NCI-H2196 treated with DMSO at 0.1 percent for 48 hours (cell line): ENCODE data around the gene MEIS1.
A peak's percentile ranks its signal among the peaks of the same experiment; 100 is the strongest.

Source experiments
- DNase-seq: peaks from one replicate; lab custom pipeline; 2025; ENCODE audit not compliant: unreplicated experiment; lab: John Stamatoyannopoulos, UW

MEIS1 gene

DNA sequence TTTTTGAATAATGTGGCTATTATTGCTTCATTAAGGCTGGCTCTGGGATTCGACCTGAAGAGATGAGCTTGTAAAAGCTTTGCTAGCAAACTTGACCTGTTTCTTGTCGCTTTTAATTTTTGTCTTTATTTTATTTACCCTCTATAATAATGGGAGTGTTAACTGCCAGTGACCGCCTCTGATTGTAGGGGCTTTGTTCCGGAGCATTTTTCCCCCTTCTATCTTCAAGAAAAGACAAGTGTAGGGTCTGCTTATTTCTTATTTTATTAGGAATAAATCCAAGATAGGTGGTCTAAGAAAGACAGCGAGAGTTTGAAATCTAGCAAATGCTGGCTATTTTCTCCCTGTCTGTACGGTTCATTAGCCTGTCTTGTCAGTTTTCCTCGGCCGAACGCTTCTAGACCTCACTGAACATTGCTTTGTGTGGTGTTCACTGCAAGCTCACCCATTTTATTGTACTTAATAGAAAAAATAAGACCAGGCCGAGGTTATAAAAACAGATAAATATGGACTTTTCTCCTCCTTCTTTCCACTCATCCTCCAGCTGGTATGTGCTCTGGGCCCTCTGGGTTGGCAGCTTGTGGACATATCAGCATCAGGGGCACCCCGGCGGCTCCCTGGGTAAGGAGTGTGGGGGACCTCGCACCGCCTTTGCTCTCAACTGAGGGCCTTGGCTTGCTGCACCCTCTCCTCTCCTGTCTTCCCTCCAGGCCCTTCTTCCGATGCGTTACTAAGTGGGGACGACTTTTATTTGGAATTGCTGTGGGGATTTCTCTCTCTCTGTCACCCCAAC, 8.5 kb downstream of the MEIS1 start:
- DNase-seq: no peak

DNA sequence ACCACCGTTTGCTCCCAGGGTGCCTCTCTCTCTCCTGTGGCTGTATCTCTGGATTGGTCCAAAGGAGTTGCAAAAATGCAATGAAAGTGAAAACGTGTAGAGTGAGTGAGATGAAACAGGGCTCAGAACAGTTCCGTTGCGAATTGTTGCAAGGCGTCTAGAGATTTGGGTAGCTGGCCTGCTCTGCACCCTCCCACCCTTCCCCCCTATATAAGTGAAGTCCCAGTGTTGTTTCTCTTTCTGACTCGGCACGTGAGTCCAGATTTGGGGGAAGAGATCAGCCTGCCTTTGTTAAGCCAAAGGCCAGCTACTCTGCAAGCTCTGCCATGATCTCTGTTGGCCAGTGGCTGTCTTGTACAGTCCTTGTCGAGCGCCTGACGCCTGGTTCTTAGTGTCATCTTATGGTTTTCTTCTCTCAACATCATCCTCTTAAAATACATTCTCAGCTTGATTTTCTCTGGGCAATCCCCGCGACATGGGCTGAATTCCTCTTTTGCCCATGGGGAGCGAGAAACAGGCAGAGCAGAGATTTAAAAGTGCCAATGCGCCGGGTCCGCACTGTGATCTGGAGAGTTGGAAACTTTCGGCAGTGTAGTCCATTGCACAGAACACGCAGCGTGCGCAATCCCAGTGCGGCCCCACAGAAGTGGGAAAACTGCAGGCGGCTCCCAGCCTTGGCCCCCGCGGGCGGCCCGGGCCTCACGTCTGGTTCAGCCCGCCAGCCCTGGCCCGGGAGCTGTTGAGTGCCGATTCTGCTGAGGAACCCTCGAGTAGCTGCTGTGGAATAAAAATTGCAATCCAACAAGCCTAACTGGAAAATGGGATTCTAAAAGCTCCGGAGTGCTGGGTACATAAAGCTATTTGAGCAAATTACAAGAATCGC, 9.3 kb downstream of the MEIS1 start:
- DNase-seq: no peak

DNA sequence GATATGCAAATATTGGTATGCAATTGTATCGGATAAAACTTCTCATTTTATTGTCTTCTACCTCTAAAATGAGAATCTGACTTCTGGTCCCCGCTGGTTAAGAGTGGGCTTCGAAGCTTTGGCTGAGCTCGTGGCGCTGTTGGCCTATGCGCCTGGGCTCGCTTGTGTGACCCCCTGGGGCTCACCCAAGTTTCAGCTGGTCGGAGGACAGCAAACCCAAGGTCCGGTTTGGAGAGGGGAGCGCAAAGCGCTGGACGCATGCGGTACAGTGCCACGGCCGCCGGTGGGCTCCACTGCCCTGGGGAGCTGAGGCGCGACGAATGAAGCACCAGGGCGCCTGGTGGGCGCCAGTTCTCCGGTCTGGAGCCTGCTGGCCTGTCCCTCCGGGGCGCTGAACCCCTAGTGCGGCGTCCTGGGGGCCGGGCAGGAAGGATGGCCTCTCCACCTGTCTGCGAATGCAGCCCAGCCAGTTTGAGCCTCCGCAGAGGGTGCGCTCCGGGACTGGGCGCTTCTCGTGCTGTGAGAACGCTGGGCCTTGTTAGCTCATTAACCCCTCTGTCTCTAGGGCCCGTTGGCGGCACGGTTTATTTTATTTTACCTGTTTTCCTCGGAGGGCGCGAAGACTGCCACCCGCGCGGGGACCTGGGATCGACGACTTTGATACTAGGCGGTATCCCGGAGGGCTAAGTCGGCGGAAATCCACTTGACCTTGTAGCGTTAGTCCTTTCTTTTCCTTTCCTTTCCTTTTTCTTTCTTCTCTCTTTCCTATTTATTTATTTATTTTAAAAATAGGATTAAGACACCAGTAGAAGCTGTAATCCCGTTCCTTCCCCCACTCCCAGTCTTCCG, 10.4 kb downstream of the MEIS1 start:
- DNase-seq: no peak

DNA sequence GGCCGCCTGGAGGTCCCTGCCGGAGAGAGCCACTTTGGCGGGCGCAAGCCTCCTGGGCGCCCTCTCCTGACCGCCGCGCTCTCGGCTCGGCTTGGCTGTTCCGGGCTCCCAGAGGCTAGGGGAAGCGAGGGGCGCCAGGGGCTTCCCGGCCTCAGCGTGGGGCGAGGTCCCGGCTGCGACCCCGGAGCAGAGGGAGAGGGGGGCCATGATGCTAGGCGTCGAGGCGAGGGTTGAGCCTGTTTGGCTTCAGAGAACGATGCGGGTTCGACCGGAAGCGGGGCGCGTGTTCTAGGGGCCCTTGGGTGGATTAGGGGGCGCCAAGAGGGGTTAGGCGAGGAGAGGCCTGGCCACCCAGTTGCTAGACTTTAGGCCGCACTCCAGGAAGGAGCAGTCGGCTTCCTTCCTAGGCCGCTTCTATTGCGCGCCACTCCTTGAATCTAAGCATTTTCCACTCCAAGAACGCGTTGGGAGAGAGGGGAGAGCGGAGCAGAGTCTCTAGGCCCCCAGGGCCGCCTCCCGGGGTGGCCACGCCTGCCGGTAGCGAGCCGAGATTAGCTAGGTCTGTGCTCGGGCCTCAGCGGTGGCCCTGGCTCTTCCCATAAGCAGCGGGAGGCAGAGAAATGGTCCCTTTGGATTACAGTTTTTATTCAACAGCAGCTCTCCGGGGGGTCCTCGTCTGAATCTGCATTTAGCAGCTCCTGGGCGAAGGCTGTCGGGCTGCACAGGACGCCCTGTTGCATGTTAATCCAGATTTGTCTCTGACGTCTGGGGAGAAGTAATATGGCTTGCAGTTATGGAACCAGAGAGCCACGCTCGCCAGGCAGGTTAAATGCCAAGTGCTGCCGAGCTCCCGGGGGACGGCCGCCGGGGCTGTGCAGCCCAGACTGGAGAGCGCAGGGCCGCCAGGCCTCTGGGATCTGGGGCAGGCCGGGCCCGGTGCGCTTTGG, 11.3 kb downstream of the MEIS1 start:
- DNase-seq: no peak

DNA sequence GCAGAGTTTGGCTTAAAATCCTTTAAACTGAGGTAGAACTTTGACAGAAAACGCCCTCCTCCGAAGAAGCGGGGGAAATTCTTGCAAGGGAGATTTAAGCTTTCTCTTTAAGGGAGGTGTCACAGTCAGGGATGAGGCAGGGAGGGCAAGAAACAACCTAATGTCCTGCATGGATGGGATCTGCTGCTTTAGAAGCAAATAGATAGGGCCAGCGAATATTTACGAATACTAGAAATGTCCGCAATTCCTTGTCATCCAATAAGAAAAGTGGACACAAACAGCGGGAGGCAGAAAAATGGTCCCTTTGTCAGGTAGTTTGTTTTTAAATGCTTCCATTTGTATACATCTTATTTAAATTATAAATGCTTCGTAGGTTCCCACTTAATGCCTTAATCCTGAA, 12.0 kb downstream of the MEIS1 start:
- DNase-seq: no peak

DNA sequence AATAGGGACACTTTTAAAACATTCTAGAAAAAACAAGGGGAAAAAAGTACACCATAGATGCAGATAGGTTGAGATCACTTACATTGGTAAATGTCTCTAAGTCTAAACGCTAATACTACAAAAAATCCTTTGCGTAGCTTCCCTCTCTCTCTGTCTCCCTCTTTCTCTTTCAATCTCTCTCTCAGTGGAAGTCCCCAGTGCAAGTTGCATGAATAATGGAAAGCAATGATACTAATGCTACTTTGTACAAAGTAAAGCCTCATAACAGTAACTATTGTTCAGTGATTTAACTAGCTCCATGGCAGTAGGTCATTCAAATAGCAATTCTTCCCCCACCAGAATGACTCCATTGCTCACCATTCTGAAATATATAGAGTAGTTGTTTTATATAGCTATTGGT, 12.8 kb downstream of the MEIS1 start:
- DNase-seq: no peak

DNA sequence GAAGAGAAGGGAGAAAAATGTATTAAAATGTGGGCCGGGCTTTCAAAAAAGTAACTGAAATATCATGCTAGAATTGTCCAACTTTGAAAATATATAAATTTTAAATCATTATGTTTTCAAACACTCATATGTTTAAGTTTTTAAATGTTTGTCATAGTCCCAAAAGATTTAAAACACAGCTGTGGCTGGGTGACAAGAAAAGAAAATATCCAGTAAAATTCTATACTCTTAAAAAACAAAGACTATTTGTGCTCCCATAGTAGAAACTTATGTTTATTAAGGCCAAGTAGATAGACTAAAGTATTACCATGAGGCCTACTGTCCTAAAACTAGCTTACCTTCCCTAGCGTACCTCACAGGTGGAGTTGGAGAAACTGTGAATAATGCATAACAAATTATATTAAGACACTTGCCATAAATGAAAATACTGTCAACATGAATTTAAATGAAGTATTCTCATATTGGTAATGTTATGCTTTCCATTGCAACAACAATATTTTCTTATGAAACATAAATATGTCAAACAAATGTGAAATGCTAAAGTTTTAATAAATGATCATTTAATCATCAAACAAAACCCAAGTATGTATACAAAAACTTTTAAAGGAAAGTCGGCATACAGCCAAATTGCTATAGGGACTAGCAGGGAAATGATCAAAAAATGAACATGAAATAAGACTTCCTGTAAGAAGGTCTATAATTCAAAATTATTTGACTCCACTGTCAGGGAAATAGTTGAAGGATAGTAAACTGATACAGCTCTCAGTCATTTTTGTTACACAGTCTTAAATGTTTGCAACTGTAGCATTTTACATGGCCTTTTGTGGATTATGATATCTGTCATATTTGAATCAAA, 13.4 kb downstream of the MEIS1 start:
- DNase-seq: no peak

DNA sequence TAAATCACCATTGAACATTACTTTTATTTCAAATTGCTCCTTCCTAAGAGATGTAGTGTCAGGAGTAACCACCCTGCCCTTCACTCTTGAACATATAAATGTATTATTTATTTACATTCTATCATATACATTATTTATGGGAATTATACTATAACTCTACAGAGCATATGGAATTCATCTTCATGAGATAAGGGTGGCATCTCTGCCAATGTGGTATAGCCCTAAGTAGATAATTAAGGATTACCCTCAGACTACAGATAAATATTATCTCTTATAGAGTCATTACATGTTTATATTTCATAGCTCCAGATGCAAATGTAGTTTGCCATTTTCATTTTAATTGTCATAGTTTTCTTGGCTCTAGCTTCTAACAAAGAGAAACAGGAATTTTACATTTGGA, 17.3 kb downstream of the MEIS1 start:
- DNase-seq: no peak

DNA sequence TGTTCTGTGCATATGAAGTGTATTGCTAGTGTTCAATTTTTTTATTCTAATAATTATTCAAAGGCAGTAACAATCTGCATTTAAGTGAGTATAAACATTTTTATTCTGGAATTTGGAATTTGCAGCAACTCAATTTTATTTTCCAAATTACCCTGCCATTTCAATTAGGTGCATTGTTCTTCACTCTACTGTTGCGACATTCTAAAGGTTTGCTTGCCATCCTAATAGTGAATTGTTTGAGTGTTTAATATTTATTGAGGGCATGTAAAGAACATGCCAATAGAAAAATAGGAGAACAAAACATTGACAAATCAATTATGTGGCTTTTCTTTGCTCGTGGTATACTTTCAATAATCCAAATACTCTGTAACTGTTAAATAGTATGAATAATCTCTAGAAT, 18.0 kb downstream of the MEIS1 start:
- no peak for DNase-seq

DNA sequence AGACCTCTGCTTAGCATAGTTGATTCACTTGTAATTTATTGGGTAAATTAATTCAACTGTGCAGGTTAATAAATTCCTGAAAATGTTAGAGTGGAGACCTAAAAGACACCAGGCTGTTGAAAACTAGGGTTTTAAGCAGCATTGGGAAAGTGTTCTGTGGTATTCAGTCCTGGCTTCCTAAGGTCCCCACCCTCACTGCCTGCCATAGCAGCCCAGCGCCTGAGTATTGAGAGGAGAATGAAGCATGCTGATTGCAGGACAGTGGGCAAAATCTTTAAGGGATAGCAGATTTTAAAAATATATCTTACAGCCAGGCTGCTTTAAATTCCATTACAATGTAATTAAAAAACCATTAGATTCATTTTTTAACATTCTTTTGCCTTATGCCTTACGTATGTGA, 20.6 kb downstream of the MEIS1 start:
- no peak for DNase-seq

DNA sequence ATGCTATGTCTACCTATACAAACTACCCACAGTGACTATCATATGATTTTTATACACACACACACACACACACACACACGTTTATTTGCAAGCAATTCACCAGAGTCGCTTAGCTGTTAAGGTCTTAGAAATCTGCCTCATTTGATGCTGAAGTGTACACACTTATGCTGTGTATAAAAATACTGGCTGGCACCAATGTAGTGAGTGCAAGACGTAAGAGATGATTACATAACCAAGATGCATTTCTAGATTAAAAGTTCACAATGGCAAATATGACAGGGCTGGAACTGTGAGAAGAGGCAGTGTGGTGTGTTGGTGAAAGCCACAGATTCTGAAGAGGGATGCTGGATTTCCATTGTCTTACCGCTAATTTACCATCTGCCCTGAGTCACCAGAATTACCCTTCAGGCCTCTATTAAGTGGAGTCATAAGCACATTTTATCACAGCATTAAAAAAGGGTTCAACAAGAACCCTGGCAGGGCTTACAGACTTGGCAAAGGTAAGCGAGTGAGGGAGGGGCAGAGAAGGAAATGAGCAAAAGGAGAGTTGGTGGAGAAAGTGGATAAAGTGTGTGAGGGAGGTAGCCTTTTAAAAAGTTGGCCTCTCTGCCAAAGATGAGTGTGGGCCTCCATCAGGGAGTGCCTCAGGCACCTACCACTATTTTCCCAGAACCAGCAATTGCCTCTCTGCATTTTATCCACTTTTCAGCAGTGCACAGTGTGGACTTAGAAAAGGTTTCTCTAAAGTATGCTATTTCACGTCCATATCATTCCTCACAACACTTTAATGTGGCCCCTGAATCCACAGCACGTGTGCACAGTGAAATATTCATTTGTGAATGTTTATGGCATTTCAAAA, 21.5 kb downstream of the MEIS1 start:
- peak; percentile 1 for DNase-seq

DNA sequence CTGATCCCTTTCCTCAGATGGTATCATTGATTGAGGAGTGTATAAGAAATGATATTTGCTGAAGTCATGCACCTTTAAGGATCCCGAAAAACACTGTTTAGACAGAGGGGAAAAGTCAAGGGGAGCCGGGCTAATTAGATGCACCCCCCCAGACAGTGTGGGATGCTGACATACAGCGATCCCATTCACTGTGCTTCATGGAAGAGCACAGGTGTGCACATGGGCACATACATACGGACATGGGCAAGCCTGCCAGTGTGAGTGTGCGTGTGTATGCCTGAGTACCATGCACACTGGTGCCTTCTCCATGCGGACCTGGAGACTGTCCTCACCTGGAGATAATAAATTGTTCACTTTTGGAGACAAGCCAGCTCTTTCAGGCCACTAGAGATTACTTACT, 22.6 kb downstream of the MEIS1 start:
- DNase-seq: no peak

DNA sequence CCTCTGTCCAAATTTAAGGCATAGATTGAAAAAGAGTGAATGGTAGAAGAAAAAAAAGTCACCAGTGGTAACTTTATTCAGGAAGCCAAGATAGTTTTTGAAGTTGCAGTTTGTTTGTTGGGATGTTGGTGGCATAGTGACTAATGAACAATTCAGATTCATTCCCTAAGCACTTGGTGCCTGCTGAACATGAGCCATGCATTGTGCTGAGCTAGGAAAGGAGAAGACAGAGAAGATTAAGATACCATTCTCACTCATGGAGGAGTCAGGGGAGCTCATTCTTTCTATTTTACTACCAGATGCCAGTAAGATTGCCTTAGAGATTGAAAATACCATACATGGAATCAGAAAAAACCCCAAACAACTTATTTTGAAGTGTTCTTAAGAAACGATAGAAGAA, 25.1 kb downstream of the MEIS1 start:
- DNase-seq: no peak

DNA sequence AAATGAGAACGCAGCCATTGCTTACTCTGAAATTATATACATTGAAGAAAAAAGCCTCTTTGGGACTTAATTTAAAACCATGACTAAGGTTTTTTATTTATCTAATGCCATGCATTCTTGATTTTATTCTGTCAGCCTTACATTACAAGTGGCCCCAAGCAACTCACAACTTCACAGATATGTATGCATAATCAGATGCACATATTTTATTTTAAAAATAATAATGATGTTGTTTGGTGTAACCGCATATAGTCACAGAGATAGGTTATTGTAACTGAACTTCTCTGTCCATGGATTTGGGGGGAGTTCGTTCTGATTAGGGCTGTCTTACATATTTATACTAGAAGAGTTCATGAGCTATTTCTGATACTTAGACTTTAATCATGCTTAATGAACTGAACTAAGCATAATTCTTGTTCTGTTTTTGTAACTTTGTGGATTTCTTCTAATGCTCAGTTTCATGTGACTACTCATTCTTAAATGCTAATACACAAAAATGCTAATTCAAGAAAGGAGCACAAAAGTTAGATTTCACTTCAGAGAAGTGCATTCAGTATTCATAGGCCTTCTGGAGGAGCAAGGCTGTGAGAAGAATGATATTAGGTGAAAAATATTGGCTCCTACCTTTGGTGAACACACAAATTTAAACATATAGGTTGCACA, 26.2 kb downstream of the MEIS1 start:
- DNase-seq: no peak

DNA sequence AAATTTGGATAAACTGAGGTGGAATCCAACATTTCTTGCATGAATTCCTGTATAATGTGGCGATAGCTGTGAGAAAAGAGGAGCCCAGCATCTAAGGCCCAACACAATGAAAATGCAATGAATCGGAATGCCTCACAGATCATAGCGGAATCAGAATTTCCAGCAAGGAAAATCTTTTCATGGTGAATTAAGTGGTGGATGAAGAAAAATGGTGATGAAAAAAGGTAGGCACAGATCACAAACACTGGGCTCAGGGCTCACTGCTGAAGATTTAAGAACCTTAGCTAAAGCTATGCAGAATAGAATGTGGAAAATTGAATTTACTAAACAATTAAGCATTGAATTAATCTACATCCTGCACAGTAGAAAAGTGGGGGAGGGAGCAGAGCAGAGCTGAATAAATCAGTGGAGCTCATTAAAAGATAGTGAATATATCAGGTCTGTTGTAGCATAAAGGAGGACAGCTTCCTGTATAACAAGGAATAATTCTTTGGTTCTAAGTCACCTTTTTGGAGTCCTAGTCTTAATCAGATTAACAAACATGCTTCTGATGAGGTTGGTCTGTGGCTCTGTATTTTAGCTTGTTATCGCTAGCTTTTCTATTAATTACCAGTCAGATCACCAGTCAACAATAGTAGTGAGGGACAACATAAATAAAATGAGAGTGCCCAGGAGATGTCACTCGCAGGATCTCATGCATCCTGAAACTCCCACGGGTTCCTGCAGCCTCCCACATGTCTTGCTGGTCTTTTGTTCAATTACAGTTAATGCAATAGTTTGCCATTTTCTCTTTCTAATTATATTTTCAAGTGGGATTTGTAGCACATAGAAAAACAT, 27.0 kb downstream of the MEIS1 start:
- no peak for DNase-seq

DNA sequence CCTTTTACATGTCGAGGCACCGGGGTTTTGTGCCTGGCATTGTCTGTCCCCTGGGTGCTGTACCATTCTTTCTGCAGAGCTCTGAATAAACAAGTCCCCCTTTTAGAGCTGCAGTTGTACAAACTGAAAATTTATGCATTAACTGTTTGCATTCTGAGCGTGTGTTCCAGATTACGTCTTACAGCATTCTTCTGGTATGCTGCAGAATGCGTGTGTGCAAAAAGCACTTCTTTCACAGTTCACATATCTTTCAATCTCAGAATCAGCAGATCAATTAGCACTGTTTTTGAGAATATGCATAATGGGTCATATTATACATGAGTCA, 27.5 kb downstream of the MEIS1 start:
- no peak for DNase-seq

DNA sequence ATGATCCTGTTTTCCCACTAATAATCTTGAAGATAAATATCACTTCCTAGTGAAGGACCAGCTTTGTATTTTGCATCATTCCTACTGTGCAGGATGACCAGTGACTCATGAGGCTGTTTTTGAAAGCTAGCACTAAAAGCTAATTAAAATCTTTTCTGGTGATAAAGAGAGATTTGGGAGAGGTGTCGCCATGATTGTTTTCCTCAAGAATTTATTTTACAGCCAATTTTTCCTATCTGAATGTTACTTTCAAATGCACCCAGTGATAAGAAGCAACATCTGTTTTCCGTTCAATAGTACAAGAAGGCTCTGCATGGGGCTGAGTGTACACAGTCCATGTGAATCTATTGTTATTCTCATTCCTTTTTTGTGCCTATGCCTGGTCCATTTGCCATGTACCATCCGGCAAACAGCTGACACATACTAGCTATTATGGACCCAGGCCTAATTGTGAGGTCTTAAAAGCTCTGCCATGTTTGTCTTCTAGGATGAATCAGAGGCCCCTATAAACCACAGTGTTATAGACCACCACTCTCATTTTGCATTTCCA, 28.4 kb downstream of the MEIS1 start:
- no peak for DNase-seq
